PFSK-1 (cell line): ENCODE measurements around the gene PARD6G.

Experiments
- FOXP2 ChIP-seq: optimal IDR thresholded peaks from 2 replicates; pipeline ENCODE3; 2011; ENCODE audit warnings: borderline replicate concordance, control low read depth, inconsistent platforms; ENCODE audit not compliant: insufficient read depth; ENCODE audit errors: extremely low read length, extremely low read depth
- POLR2AphosphoS5 ChIP-seq: IDR thresholded peaks from 2 replicates; pipeline ENCODE4 v1.6.1; 2012; ENCODE audit warnings: low read depth, mild to moderate bottlenecking, control low read depth, low read length, moderate library complexity
- SIN3A ChIP-seq: IDR thresholded peaks from 2 replicates; pipeline ENCODE4 v1.6.1; 2012; ENCODE audit warnings: mild to moderate bottlenecking, low read length, moderate library complexity, borderline replicate concordance; ENCODE audit not compliant: insufficient read depth
- TAF1 ChIP-seq: IDR thresholded peaks from 2 replicates; pipeline ENCODE4 v1.6.1; 2012; ENCODE audit warnings: low read length, control low read depth, borderline replicate concordance; ENCODE audit not compliant: insufficient read depth
- TF ChIP-seq, protein P1 (sequence below), 2 experiments: IDR thresholded peaks; 2 replicates each; pipeline versions ENCODE4 v1.6.1 to v1.8.0; 2011 to 2012; ENCODE audit warnings: low read depth in 2 of 2, low read length in 2 of 2, control low read depth in 1 of 2, inconsistent platforms in 1 of 2, mild to moderate bottlenecking in 1 of 2, moderate library complexity in 1 of 2; ENCODE audit not compliant: insufficient read depth in 1 of 2

DNA sequence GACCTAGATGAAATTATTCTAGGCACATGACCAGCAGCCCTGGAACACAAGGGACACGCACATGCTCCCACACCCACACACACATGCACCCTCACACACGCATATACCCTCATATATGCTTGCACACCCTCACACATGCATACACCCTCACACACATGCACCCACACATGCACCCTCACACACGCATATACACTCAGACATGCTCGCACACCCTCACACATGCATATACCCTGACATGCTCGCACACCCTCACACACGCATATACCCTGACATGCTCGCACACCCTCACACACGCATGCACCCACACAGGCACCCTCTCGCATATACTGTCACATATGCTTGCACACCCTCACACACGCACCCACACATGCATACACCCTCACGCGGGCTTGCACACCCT, 61.8 kb downstream of the PARD6G start:
- TF ChIP-seq SIN3A = no peak
- TF ChIP-seq TAF1 = no peak
- TF ChIP-seq, protein P1, sequence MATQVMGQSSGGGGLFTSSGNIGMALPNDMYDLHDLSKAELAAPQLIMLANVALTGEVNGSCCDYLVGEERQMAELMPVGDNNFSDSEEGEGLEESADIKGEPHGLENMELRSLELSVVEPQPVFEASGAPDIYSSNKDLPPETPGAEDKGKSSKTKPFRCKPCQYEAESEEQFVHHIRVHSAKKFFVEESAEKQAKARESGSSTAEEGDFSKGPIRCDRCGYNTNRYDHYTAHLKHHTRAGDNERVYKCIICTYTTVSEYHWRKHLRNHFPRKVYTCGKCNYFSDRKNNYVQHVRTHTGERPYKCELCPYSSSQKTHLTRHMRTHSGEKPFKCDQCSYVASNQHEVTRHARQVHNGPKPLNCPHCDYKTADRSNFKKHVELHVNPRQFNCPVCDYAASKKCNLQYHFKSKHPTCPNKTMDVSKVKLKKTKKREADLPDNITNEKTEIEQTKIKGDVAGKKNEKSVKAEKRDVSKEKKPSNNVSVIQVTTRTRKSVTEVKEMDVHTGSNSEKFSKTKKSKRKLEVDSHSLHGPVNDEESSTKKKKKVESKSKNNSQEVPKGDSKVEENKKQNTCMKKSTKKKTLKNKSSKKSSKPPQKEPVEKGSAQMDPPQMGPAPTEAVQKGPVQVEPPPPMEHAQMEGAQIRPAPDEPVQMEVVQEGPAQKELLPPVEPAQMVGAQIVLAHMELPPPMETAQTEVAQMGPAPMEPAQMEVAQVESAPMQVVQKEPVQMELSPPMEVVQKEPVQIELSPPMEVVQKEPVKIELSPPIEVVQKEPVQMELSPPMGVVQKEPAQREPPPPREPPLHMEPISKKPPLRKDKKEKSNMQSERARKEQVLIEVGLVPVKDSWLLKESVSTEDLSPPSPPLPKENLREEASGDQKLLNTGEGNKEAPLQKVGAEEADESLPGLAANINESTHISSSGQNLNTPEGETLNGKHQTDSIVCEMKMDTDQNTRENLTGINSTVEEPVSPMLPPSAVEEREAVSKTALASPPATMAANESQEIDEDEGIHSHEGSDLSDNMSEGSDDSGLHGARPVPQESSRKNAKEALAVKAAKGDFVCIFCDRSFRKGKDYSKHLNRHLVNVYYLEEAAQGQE (IDR thresholded peaks at IDR 0.05; ENCODE audit: insufficient read depth in 1 of 2, low read depth in 2 of 2, low read length in 2 of 2) = no peak
- TF ChIP-seq POLR2AphosphoS5 = no peak
- TF ChIP-seq FOXP2 = no peak
